K562 (cell line): ENCODE data around the gene STARD13.

Source experiments
- KDM1A ChIP-seq, 2 experiments: fragments of 450-650 bp; IDR thresholded peaks; 2 replicates each; pipeline ENCODE4 v1.6.1; 2016; ENCODE audit warnings: mild to moderate bottlenecking in 2 of 2
- KLF6 ChIP-seq: fragments of 250-450 bp; sonication (Bioruptor Pico); IDR thresholded peaks from 2 replicates; pipeline ENCODE4 v1.4.0; 2020; ENCODE audit warnings: mild to moderate bottlenecking, moderate library complexity, borderline replicate concordance
- NR1H2 ChIP-seq: sonication (generic); formaldehyde crosslinking; IDR thresholded peaks from 2 replicates; pipeline ENCODE4 v1.4.0; 2020; ENCODE audit warnings: mild to moderate bottlenecking, missing genetic modification reagents
- POLR2A ChIP-seq: fragments of 450-650 bp; conservative IDR thresholded peaks from 2 replicates; pipeline ENCODE4 v1.6.1; 2016
- TSC22D4 ChIP-seq: fragments of 450-650 bp; IDR thresholded peaks from 2 replicates; pipeline ENCODE4 v1.6.1; 2016; ENCODE audit warnings: missing genetic modification characterization, missing biosample characterization, control low read depth
- U2AF1 ChIP-seq: fragments of 200-400 bp; formaldehyde crosslinking; optimal IDR thresholded peaks from 2 replicates; pipeline ENCODE3; 2017; ENCODE audit warnings: mild to moderate bottlenecking, low read depth, low read length, moderate library complexity
- ZBTB12 ChIP-seq: fragments of 250-450 bp; sonication (Bioruptor Pico); IDR thresholded peaks from 2 replicates; pipeline ENCODE4 v1.4.0; 2020
- ZFX ChIP-seq: sonication (generic); formaldehyde crosslinking; IDR thresholded peaks from 2 replicates; pipeline ENCODE4 v1.8.0; 2022; ENCODE audit warnings: mild to moderate bottlenecking, missing genetic modification reagents, moderate library complexity
- ZNF140 ChIP-seq: fragments of 250-450 bp; sonication (Bioruptor Pico); IDR thresholded peaks from 2 replicates; pipeline ENCODE4 v1.8.0; 2021; ENCODE audit warnings: moderate library complexity, mild to moderate bottlenecking, inconsistent platforms
- TF ChIP-seq, protein P1 (sequence below): sonication (generic); formaldehyde crosslinking; IDR thresholded peaks from 2 replicates; pipeline ENCODE4 v1.9.0; 2022; ENCODE audit warnings: mild to moderate bottlenecking, missing genetic modification reagents

GRCh38 chr13:33235564-33235963, 50.0 kb downstream of the STARD13 start:
- TF ChIP-seq KDM1A (IDR thresholded peaks at IDR 0.05): no peak
- TF ChIP-seq ZNF140 (CRISPR knock-in tag): no peak
- TF ChIP-seq TSC22D4 (tag): no peak
- no peak for TF ChIP-seq ZBTB12 (CRISPR knock-in tag)
- TF ChIP-seq ZFX (CRISPR knock-in tag): no peak
- TF ChIP-seq, protein P1, sequence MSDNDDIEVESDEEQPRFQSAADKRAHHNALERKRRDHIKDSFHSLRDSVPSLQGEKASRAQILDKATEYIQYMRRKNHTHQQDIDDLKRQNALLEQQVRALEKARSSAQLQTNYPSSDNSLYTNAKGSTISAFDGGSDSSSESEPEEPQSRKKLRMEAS (CRISPR knock-in tag): no peak
- no peak for TF ChIP-seq KLF6
- no peak for TF ChIP-seq NR1H2
- no peak for TF ChIP-seq U2AF1
- no peak for TF ChIP-seq POLR2A
